OCI-LY3 (cell line): ENCODE measurements around the gene MED28.

Experiments
- H2AFZ ChIP-seq: fragments of 200-600, 300-600 bp; shearing (Covaris generic); 2 replicates; pipeline ENCODE4 v1.6.0; 2014; ENCODE audit warnings: antibody characterized with exemption, low read depth, low read length
- H3K27ac ChIP-seq: fragments of 200-600, 300-600 bp; sonication (generic); 2 replicates; pipeline ENCODE4 v1.5.1; 2014; ENCODE audit warnings: mild to moderate bottlenecking, low read length, moderate library complexity, mixed read lengths
- H3K27me3 ChIP-seq: fragments of 200-600, 300-600 bp; sonication (generic); 2 replicates; pipeline ENCODE4 v1.6.1; 2014; ENCODE audit warnings: low read depth, low read length, mixed read lengths
- H3K36me3 ChIP-seq: fragments of 200-600, 300-600 bp; sonication (generic); replicated peaks from 2 replicates; pipeline ENCODE3; 2014; ENCODE audit warnings: low read depth, low read length, mixed read lengths
- H3K4me1 ChIP-seq: fragments of 300-600, 200-600 bp; sonication (generic); 2 replicates; pipeline ENCODE4 v1.6.1; 2014; ENCODE audit warnings: low read length, mixed read lengths
- H3K4me2 ChIP-seq: fragments of 200-600, 300-600 bp; sonication (generic); 2 replicates; pipeline ENCODE4 v1.6.1; 2014; ENCODE audit warnings: low read length, mixed read lengths
- H3K4me3 ChIP-seq: fragments of 300-600, 200-600 bp; sonication (generic); 2 replicates; pipeline ENCODE4 v1.5.1; 2014; ENCODE audit warnings: antibody characterized with exemption, mild to moderate bottlenecking, low read length, moderate library complexity
- H3K79me2 ChIP-seq: fragments of 300-600, 200-600 bp; shearing (Covaris generic); 2 replicates; pipeline ENCODE4 v1.6.1; 2014; ENCODE audit warnings: mild to moderate bottlenecking, low read length, mixed read lengths
- H3K9ac ChIP-seq: fragments of 300-600, 200-600 bp; shearing (Covaris generic); 2 replicates; pipeline ENCODE4 v1.6.0; 2014; ENCODE audit warnings: mild to moderate bottlenecking, low read length, moderate library complexity
- H3K9me3 ChIP-seq: fragments of 200-600, 300-600 bp; shearing (Covaris generic); 2 replicates; pipeline ENCODE4 v1.6.1; 2014; ENCODE audit warnings: low read length, mixed read lengths; ENCODE audit not compliant: insufficient read depth
- H4K20me1 ChIP-seq: fragments of 200-600, 300-600 bp; sonication (generic); 2 replicates; pipeline ENCODE4 v1.6.1; 2016; ENCODE audit warnings: low read length, mixed read lengths; ENCODE audit not compliant: insufficient read depth
- CTCF ChIP-seq: fragments of 200-600, 300-600 bp; sonication (generic); IDR thresholded peaks from 2 replicates; pipeline ENCODE4 v1.5.1; 2014; ENCODE audit warnings: antibody characterized with exemption, low read length, low read depth
- EZH2phosphoT487 ChIP-seq: fragments of 200-600 bp; shearing (Covaris generic); IDR thresholded peaks from 2 replicates; pipeline ENCODE4 v1.6.1; 2018; ENCODE audit warnings: antibody characterized with exemption, mixed run types, low read depth

MED28 gene

GRCh38 chr4:17639136-17639535, 24.7 kb downstream of the MED28 start:
- TF ChIP-seq EZH2phosphoT487, result no peak
- no peaks in the 10 kb centered on the region for H3K27me3 ChIP-seq
- H3K79me2 ChIP-seq, result no peaks in the 10 kb centered on the region
- no peak overlapping the region for H3K4me2 ChIP-seq
- no peaks in the 10 kb centered on the region for H3K9me3 ChIP-seq
- H3K27ac ChIP-seq, result no peak overlapping the region
- H3K36me3 ChIP-seq, result peaks cover 27% of the 10 kb centered on the region
- no peak overlapping the region for H2AFZ ChIP-seq
- no peaks in the 10 kb centered on the region for H4K20me1 ChIP-seq
- H3K4me3 ChIP-seq, result no peak overlapping the region
- no peaks in the 10 kb centered on the region for H3K4me1 ChIP-seq
- H3K9ac ChIP-seq, result no peak overlapping the region

- Histone ChIP-seq H3K9ac (no peak overlapping the region), H2AFZ (no peak overlapping the region), H3K4me1 (no peaks in the 10 kb centered on the region), H4K20me1 (no peaks in the 10 kb centered on the region), H3K27me3 (no peaks in the 10 kb centered on the region), H3K9me3 (no peaks in the 10 kb centered on the region), H3K36me3 (peaks cover 13% of the 10 kb centered on the region), H3K4me2 (no peak overlapping the region), H3K79me2 (no peaks in the 10 kb centered on the region), H3K27ac (no peak overlapping the region), H3K4me3 (no peak overlapping the region)
- TF ChIP-seq CTCF, result no peak
- no peak for TF ChIP-seq EZH2phosphoT487
Observed at GRCh38 chr4:17642398-17642783, 27.9 kb downstream of the MED28 start.

- H3K79me2 ChIP-seq, result no peaks in the 10 kb centered on the region
- H3K4me1 ChIP-seq, result peaks cover 10% of the 10 kb centered on the region
- no peaks in the 10 kb centered on the region for H3K9me3 ChIP-seq
- peaks cover 11% of the 10 kb centered on the region for H3K36me3 ChIP-seq
- no peak overlapping the region for H3K27ac ChIP-seq
- TF ChIP-seq CTCF, result no peak
- TF ChIP-seq EZH2phosphoT487, result no peak
- no peaks in the 10 kb centered on the region for H3K27me3 ChIP-seq
- no peak overlapping the region for H2AFZ ChIP-seq
- H3K9ac ChIP-seq, result no peak overlapping the region
- no peaks in the 10 kb centered on the region for H4K20me1 ChIP-seq
- no peak overlapping the region for H3K4me2 ChIP-seq
- no peak overlapping the region for H3K4me3 ChIP-seq
Observed at GRCh38 chr4:17646693-17647092, 32.3 kb downstream of the MED28 start.

GRCh38 chr4:17647176-17647806, 32.9 kb downstream of the MED28 start:
- no peak overlapping the region for H3K27ac ChIP-seq
- H3K4me2 ChIP-seq, result no peak overlapping the region
- no peak overlapping the region for H2AFZ ChIP-seq
- H4K20me1 ChIP-seq, result no peaks in the 10 kb centered on the region
- H3K79me2 ChIP-seq, result no peaks in the 10 kb centered on the region
- TF ChIP-seq CTCF (no peak), EZH2phosphoT487 (no peak)
- no peak overlapping the region for H3K4me3 ChIP-seq
- H3K36me3 ChIP-seq, result peaks cover 11% of the 10 kb centered on the region
- H3K9ac ChIP-seq, result no peak overlapping the region
- H3K4me1 ChIP-seq, result peaks cover 10% of the 10 kb centered on the region
- H3K9me3 ChIP-seq, result no peaks in the 10 kb centered on the region
- H3K27me3 ChIP-seq, result no peaks in the 10 kb centered on the region
